Stimulated activated CD8-positive, alpha-beta memory T cell treated with anti-CD3 and anti-CD28 coated beads, Interleukin-15, amount 100 ng/mL, for 1 hour (primary cell): ENCODE data around the gene ANO2.
"Not testable (repeated sequence)": the region's sequence is repeated elsewhere in the genome, so short reads cannot be mapped to it uniquely, and the experiment has no call there.

ENCODE experiments used
- DNase-seq: peaks from one replicate; pipeline ENCODE4 v3.0.0-alpha.2; 2020; ENCODE audit warnings: low read depth

Gene ANO2

DNA sequence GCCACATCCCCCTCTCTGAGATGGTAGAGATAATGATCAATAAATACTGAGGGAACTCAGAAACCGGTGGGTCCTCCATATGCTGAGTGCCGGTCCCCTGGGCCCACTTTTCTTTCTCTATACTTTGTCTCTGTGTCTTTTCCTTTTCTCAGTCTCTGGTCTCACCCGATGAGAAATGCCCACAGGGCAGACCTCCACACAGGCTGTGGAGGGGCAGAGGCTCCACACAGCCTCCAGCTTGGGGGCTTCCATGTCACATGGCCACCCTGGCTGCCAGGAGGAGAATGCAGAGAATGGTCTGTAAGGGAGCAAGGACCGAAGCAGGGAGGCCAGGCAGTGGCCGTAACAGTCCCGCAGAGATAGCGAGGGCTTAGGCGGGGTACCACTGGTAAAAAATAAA is 407.3 kb downstream of the ANO2 start:
- DNase-seq: no peak

DNA sequence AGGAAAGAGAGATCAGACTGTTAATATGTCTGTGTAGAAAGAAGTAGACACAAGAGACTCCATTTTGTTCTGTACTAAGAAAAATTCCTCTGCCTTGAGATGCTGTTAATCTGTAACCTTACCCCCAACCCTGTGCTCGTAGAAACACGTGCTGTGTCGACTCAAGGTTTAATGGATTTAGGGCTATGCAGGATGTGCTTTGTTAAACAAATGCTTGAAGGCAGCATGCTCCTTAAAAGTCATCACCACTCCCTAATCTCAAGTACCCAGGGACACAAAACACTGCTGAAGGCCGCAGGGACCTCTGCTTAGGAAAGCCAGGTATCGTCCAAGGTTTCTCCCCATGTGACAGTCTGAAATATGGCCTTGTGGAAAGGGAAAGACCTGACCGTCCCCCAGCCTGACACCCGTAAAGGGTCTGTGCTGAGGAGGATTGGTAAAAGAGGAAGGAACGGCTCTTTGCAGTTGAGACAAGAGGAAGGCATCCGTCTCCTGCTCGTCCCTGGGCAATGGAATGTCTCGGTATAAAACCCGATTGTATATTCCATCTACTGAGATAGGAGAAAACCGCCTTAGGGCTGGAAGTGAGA is 407.9 kb downstream of the ANO2 start:
- DNase-seq: not testable (repeated sequence)

DNA sequence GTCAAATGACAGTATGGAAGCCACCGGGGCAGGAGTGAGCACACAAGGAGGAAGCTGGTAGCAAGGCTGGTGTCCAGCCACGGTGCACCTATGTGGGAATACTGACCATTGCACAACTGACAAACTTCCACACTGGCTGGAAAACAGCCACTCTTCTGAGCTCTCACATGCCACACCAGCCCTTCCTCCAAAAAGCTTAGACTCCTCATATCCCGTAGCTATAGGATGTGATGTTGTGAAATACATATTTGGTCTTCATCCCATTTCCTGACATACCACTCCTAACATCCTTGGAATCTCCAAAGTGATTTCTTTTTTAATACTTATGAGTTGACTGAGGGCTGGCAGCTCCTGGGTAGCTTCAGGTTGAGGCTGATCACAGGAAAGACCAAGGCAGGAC is 409.5 kb downstream of the ANO2 start:
- DNase-seq: no peak

DNA sequence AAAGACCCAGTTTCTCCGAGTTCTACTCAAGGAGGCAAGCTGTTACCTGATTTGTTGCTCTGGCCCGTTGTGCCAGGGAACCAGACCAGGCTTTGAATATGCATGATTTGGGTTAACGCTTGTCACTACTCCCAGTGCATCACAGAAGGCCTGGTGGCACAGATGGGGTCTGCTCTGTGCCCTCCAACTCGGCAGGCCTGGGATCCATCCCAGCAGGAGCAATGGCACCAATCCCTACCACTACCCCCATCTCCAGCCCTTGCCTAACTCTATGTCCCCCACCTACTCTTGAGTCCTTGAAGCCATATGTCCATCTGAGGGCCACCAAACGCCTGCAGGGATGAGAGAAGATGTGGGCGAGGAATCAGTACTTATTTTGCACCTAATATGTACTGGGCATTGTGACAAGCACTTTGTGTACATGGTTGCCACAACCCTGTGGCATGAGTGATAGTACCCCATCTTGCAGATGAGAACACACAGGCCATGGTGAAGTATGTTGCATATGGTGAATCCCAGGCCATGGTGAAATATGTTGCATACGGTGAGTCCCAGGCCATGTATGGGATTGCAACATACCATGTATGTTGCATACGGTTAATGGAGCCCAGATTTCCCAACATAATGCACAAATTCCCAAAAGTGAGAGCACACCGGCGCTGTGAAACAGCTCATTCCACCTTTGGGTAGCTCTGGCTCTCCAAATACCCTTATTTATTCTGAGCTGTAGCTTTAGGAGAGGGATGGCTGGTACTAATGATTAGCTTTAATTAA is 410.4 kb downstream of the ANO2 start:
- no peak for DNase-seq

DNA sequence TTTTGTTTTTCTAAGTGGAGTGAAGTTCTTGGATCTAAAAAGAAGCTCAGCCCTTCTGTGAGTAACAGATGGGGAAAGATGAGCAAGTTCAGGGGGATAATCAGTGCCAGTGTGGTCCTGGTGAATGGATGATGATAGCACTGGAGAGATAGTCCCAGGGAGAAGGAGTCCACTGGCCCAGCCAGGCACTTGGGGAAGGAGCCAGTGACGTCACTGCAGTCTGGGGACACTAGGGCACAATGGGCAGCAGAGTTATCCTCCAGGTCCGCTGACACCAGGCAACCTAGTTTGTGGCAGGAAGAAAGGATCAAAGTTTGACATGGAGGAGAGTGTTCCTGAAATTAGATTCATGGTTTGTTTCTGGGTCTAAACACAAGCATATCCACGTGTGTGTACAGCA is 411.7 kb downstream of the ANO2 start:
- DNase-seq: no peak

DNA sequence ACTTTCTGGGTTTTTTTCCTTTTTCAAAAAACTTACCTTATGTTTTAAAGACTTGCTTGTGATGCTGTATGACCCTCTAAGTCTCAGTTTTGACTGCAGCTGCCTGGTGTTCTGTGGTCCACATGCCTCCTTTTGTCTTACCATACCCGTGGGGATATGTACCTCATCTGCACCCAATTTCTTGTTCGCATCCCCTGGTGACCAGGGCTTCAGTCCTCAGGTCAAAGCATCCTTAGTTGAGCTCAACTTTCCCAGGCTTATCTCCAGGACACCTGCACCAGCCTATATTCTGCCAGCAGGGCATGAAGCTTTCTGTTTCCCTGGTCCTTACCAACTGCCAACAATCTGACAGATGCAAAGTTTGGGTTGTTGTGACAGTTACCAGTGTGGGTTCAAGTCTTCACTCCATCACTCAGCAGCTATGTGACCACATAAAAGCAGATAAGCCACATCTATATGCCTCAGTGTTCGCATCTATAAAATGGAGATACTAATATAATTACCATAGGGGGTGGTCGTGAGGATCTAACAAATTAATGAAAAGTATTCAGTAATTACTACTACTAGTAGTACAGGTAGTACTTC is 419.2 kb downstream of the ANO2 start:
- DNase-seq: no peak

DNA sequence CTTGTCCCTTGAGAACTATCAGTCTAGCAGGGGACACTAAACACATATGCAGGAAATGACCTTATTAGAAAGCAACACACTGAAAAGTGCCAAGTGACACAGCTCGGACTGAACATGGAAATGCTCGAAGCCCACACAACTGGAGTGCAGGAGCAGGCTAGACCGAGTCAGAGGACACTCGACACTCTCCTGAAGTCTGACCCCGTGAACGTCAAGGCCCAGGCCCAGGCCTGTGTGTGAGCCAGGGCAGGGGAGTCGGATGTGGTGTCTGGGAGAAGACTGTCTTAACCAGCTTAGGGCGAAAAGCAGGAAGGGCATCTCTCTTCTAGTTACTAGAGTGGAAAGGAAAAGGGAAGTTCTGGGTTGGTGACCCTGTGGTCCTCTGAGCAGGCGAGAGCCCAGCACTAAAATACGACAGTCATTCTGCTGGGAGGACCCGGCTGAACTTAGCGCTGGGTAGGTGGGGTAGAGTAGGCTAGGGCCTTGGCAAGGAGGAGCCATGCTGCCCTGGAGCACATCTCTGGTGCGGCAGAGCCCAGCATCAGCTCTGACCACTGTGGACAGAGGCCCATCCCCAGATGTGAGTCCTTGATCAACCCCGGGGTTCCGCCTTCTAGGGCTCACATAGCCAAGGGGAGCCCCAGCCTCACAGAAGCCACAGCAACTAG is 420.2 kb downstream of the ANO2 start:
- DNase-seq: no peak

DNA sequence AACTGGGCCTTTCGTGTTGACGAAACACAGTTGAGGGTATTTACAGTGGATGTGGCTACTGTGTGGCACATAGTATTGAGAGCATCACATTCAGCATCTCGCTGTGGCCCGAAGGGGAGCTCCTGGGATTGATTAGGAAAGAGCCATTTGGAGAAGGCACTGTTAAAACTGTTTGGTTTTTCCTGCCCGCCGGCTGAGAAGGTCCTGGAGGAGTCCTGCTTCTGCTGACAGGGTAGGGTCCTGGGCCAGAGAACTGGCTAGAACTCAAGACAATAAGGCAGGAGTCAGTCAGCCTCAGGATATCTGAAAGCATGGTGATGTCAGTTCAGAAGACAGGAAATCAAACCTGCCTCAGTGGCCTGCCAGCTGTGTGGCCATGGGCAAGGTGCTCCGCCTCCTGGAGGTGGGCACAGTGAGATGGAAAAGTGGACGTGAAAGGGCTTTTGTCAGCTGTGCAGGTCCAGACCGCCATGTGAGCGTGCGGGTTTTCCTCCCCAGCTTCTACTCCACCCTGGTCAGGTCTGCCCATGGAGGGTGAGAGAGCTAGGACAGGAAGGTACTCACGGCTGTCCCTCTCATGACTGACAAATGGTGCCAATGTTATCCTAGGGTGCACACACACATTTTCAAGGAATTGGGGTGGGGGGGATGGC is 420.8 kb downstream of the ANO2 start:
- no peak for DNase-seq

DNA sequence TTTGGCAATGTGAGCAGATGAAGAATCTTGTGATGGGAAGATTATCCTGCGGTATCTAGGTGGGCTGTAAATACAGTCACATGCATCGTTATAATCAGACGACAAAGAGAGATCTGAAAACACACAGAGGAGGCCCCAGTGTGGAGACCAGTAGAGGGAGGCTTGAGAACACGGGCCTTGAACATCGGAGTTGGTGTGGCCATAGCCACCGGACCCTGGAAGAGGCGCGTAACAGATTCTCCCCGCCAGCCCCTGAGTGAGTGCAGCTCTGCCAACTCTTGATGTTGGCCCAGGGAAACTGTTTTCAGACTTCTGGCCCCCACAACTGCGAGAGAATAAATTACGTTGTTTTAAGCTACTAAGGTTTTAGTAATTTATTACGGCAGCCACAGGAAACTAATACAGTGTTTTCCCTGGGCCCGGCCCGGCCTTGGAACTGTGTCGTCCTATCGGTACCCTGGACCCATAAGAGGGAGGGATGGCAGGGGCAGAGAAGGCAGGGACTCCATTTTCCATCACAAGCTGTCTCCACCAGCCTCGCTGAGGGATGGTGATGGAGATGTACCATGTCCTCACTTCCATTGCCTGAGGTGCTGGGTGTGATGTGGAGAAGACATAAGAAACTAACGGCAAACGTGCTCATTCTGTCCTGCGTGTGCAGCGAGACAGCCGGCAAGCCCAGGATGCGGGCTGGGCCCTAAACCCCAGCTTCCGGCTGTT is 421.5 kb downstream of the ANO2 start:
- no peak for DNase-seq

DNA sequence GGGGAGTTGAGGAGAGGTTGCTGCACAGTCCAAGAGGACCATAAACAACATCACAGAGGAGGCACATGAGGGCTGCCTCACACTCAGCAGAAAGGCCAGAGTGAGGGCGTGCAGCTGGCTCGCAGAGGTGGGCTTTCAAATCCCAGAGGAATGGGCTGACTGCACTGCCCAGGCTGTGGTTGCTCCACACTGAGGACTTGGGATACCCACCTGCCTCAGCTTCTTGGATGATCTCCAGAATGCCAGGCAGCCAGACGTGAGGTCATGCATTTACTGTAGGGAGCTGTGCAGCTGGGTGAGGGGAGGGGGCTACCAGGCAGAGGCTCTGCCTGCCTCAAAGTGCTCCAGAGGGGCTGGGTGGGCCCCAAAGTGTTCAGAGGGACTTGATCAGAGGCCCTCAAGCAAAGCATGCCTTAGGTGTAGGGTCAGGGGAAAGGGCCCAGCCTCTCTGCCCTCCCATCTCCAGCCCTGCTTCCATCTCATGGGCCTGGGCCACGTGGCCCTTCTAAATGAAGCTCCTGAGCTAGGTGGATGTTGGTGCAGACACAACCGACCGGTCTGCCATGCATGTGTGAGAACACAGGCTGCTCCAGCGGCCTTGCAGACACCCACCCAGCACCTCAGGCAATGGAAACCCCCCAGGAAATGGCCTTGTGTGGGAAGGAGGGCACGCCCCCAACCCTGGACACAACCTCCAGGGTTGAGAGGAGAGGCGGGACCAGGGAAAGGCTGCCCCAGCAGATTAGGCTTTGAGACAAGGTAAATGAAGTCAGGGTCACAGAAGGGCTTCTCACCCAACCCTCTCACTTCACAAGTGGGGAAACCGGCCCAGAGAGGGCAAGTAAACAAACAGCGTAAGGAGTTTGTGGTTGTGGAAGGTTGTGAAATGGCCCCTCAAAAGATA is 422.4 kb downstream of the ANO2 start:
- DNase-seq: no peak

DNA sequence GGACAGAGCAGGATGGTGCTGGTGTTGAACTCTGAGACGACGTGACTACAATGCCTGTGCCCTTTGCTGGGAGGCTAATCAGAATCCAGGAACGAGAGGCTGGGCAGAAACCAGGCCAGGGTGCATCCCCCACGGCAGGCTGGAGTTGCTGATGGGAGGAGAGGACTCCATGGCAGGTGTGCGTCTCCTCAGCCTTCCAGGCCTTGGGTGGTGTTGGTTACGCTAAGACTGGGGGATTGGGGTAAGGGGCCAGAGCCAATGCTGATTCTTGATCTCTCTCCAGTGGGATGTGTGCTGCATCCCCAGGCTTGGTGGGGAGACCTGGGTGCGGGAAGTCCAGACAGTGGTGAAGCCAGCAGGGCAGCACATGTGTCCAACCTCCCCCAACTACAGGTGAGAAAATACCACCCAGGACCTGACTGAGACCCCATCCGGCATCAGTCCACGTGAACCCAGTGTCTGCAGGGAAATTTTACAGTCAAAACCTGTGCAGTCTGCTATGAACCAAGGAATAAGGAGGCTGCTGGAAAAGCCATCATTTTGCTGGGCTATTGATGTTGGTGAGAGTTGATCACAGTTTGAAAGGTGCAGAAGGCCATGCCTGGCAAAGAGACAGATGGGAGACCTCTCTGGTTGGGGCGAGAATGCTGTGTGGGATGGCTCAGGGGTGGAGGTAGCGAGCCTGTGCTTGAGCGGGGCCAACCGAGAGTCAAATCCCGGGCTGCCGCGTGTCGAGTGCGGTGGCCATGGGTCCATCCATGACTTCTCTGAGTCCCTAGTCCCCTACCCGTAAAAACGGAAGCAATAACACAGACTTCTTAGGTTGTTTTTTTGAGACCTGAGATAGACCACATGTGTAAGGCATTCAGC is 423.4 kb downstream of the ANO2 start:
- no peak for DNase-seq

DNA sequence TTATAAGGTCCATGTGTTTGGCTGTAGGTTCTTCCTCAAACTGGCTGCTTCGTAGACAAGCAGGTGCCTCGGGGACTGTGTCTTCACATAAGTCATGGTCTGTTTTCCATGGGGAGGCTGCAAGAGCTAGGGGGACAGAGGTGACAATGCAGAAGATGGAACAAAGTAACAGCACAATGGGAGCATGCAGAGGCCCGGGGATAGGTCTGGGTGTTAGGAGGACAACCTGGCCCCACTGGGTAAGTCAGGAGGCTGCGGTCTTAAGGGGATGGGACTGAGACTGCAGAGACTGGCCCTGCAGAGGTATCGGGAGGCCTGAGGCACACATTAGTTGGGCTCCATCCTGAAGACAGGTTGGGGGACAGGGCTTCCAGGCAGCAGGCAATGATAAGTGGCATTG is 424.2 kb downstream of the ANO2 start:
- no peak for DNase-seq

DNA sequence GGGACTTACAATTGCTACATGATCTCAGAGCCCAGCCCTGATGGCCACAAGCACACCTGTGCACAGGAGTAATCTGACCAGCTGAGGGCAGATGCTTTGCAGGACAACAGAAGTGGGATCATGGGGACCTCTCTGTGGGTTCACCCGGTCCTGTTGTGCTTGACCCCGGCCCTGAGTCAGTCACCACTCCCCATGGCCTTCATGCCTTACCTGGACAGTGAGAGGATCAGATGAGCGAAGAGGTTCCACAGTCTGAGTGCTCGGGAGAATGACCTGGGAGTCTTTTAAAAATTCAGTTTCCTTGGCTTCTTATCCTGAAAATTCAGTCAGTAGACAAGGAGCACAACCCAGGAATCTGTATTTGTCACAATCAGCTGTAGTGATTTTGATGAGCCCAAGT is 425.0 kb downstream of the ANO2 start:
- DNase-seq: no peak

DNA sequence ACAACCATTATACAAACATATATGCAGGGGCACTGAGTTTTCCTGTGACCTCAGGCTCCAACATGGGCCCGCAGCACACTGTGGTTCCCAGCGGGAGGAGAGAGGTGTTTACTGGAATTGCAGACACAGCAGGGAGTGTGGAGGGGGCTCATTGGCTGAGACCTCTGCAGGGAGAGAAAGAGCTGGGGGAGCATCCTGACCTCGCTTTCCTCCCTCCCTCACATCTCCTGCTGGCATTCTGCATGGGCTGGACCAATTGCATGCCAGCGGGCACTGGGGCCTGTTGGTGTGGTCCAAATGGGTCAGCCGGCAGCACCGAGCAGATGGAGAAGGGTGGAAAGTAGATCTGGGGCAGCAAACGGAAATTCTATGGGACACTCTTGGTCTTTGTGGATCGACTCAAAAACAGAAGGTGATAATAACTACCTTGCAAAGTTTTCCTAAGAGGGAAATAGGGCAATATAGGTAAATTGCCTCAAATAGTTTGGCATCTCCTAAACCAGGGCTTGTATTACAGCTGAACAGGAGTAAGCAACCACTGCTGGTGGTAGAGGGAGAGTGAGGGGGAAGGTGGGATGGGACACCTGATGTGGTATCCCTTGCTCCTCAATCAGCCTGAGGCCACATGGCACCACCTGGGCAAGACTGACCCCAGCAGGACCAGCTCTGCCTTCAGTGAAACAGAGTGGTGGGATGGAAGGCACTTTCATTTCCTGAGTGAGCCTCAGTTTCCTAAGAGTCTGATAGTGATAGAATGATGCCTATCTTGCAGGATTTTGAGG is 426.3 kb downstream of the ANO2 start:
- no peak for DNase-seq

DNA sequence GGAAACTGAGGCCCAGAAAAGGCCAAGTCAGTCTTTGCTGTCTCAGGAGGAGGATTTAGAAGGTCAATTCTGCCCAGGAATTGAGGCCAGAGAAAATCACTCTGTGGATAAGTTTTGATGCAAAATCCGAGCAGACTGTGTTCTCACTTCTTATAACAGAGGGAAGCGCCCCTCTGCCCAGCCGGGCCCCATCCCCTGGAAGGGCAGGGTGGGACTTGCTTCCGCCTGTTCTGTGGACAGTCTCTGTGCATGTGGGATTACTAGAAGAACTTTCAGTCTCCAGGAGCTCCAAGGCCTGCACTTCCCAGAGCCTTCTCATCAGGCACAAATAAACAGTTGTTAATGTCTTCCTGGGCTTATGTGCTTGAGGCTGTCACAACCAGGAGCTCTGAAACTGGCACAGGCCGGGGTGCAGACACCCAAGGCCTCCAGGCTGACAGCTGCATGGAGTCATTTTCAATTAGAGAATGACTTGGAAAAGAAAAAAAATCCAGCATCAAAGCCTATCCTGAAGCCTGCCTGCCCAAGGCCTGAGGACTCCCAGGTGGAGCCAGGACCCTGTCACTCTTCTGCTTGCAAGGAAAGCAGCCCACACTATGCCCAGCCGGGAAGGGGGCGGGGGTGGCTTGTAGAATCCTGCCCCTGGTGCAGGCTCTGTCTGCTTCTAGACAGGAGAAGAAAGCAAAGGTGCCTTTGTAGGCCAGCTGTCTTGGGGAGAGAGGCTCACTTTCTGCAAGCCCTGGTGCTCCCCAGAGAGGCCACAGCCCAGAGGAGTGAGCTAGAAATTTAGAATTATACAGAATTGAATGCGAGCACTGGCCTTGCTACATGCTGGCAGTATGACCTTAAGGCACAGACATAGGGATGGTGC is 428.5 kb downstream of the ANO2 start:
- no peak for DNase-seq

DNA sequence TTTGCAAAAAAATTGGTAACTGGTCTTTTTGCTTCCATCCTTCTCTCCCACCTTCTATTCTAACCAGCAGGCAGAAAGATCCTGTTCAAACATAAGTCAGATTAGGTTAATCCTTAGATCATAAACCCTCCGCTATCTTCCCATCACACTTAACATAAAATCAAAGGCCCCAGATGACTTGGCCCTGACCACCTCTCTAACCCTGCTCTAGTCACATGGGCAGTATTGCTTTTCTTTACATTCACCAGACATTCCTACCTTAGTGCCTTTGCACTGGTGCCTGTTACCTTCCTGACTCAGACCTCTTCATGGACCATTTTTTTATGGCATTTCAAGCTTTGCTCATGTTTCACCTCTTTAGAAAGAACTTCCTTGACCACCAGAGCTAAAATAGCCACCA is 429.6 kb downstream of the ANO2 start:
- no peak for DNase-seq

DNA sequence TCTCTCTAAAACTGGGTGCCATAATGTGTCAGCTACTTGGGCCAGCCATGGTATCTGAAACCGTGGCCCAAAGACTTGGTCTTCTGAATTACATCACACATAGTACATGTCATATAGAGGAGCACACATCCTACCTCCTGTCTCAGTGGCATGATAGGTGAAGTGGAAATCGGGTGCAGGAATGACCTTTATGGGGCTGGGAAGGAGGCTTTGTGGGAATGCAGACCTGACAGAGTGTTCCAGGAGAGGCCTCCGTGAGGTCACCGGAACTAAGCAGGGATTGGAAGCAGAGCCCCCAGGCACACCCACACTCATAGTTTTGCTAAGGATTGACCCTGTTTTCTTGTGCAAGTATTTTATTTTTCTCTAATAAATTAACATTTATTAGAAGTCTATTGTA is 430.5 kb downstream of the ANO2 start:
- no peak for DNase-seq

DNA sequence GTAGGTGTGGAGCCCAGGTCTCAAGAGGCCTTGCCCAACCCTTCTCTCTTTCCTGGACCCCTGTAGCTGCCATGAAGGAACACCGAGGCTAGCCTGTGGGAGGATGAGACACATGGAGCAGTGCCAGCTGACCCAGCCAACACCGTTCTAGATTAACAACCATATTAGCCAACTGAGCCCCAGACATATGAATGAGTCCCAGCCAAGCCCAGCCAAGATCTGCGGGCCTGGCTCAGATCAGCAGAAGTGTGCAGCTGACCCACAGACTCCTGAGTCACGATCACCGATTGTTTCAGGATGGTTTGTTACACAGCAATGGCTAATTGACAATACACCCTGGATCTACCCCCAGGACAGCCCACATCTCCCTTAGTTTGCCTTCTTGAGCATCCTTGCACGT is 431.0 kb downstream of the ANO2 start:
- DNase-seq: no peak
